GM21515 (cell line): ENCODE measurements around the gene CNPY1.
"Not testable (repeated sequence)": the region's sequence is repeated elsewhere in the genome, so short reads cannot be mapped to it uniquely, and the experiment has no call there.

ENCODE experiments used
- ATAC-seq: cut with Tn5 transposase; IDR thresholded peaks from one replicate; pipeline ENCODE4 v1.9.1; 2021; ENCODE audit not compliant: unreplicated experiment

The CNPY1 gene

DNA sequence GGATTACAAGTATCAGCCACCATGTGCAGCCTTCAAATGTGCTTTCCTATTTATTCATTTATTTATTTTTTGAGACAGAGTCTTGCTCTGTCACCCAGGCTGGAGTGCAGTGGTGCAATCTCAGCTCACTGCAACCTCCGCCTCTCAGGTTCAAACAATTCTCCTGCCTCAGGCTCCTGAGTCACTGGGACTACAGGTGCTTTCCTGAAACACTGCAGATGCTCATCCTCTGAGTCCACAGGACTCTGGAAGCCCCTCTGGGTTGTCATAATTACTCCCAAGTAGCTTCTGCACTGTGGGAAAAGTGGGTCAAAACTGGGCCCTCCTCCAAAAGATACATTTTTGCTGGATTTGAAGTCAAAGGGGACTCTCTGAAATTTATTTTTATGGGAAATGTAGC is at the start of gene CNPY1:
TSS of gene CNPY1 (minus strand) at position 111 of the 400 bp plus-strand sequence. CDS start 630 bp downstream, outside the sequence.
- not testable (repeated sequence) for ATAC-seq

DNA sequence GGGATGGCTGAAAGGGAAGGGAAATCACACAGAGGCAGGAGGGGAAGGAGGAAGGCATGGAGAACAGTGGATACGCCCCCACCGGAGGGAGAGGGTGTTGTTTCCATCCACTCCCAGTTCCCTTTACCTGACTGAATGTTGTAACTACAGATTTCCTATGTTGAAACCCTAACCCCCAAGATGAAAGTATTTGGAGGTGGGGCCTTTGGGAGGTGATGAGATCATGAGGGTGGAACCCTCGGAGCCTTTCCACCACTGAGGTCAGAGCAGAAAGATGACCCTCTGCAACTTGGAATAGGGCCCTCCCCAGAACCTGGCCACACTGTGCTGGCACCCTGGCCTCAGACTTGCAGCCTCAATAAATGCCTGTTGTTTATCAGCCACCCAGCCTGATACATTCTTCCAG is 48.6 kb upstream of the CNPY1 start:
- no peak for ATAC-seq

DNA sequence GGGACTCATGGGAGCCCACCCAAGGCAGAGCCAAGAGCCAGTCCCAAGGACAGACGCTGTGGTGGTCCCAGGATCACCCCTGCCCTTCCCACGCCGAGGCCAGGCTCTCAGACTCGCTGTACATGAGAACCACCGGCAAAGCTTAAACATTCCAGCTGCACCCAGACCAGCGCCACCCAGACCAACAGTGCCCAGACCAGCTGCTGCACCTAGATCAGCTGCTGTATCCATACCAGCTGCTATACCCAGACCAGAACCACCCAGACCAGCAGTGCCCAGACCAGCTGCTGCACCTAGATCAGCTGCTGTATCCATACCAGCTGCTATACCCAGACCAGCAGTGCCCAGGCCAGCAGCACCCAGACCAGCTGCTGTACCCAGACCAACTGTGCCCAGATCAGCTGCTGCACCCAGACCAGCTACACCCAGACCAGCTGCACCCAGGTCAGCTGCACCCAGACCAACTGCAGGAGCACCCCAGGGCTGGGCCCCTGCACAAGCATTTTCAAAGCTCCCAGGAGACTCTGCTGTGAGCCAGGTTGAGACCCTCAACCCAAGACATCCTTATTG is 47.9 kb upstream of the CNPY1 start:
- ATAC-seq: no peak

DNA sequence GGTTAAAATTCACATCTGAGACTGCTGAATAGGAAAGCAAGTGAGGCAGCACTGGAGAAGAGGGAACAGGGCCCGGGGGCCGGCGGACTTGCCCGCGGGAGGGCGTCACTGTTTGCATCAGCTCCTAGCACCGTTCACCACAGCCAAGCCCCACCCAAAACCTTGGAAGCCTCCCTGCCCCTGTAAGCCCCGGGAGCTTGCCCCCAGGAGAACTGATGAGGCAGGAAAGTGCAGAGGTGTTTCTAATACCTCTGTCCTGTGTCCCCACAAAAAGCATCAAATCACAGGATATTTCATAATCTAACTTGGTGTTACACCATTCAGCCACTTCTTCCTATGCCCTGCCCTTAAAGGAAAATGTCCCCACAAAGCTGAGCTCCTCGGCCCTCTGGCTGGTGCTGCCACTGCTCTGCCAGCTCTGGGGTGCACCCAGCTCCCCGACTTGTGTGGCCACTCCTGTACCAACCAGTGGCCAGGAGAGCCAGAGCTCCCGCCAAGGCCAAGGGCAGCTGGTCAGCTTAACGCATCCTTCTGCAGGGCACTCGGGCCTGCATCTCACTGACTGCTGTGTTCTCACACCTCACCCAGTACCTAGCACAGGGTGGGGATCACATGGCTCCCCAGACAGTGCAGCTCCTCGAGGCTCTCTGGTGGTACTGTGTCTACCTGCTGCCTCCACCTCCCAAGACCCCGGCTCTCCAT is 47.3 kb upstream of the CNPY1 start:
- ATAC-seq: no peak

DNA sequence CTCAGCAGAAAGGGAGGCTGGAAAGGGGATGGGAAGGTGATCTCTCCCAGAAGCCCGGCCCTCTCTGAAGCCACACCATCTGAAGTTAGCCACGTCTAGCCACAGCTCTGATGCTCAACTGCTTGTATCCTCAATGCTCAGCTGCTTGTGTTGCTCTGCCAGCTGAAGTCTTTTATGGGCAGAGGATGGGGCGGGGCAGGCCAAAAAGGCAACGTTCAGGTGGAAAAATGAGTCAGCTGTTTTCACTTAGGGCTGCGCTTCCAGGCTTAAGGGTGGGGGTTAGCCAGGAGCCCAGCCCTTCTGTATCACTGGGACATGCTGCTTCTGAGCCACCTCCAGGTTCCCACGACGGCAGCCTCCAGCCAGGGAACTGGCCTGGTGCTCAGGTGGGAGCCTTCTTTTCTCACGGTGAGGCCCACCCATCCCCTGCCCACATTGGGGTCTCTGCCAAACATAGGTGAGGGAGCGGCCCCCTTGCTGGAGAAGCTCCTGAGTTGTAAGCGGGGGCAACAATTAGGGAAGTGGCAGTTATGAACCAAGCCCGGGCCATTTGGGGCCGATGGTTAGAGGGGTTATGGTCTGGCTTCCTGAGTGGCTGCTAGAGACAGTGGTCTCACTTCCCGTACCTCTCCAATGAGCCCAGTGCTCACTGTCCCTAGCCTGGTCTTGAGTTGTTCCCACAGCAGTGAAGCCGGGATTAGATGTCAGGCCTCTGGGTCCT is 44.9 kb upstream of the CNPY1 start:
- ATAC-seq: no peak

DNA sequence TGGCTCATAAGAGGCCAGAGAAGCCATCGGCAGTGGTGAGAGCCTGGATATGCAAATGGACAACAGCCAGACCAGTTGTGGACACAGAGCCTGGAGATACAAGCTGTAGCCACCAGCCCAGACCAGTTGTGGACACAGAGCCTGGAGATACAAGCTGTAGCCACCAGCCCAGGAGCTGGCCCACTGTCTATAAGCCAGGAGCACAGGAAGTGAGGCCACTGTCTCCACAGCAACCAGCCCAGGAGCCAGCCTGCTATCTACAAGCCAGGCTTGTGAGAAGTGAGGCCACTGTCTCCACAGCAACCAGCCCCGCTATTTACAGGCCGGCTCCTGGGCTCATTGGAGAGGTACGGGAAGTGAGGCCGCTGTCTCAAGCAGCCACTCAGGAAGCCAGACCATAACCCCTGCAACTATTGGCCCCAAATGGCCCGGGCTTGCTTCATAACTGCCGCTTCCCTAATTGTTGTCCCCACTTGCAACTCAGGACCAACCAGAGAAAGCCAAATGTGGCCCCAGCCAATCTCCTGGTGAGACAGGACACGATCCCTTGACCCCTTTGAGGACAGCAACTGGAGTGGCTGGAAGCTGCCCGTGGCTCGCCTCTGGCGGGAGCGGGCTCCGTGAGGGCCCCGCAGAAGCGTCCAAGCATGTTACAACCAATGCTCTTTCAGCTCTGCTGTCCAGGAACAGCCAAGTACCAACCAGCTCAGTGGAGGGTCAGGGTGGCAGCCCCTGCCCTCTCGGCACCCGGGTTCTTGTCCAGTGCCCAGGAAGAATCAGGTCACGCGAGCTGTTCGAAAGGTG is 44.1 kb upstream of the CNPY1 start:
- no peak for ATAC-seq

DNA sequence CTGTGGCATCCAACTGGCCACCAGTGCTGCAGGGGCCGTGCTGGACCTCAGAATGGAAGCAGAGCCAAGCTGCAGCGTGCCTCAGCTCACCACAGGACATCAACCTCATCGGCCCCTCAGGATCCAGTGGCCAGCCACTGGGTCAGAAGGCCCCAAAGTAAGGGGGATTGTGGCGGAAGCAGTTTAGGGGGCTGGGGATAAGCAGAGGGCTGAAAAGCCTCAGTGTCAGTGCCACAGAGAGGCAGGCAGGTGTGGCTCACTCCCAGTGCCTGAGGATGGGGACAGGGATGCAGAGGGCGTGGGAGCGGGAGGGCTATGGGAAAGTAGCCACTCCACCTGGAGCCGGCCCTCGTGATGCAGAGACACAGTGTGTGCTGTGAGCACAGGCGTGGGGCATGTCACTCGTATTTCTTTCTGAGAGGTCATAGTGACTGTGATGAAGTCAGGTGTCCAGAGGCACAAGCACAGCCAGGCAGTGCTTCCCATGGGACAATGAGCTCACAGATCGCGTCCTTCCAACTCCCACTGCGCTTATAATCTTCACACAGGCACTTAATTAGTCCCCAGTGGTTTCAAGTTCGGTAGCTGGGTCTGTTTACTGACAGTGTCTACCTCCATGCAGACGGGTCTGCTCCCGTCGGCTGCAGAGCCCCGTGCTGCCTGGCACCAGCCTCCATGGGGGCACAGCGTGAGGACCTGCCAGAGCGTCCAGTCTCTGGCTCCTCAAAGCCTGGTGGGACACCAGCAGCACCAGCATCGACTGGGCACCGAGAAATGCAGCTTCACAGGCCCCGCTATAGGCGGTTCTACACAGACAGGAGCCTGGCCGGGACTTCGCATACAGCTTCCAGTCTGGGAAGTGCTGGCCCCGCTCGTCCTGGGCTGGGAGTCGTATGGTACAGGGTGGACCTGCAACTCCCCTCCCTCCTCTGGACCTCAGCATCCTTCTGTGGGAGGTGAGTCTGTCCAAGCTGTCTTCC is 42.9 kb upstream of the CNPY1 start:
- no peak for ATAC-seq

DNA sequence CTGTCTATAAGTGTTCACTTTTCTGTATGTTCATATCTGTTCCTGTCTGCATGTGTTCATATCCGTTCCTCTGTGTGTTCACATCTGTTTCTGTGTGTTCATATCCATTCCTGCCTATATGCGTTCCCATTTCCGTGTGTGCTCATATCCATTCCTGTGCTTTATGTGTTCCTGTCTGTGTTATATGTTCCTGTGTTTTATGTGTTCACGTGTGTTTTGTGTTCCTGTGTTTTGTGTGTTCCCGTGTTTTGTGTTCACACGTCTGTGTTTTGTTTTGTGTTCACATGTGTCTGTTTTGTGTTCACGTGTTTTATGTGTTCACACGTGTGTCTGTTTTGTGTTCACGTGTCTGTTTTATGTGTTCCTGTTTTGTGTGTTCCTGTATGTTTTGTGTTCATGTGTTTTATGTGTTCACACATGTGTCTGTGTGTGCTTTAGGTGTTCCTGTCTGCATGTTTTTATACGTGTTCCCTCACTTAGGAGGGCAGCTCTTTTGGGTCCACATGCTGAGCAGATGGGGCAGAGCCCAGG is 42.2 kb upstream of the CNPY1 start:
- ATAC-seq: no peak

DNA sequence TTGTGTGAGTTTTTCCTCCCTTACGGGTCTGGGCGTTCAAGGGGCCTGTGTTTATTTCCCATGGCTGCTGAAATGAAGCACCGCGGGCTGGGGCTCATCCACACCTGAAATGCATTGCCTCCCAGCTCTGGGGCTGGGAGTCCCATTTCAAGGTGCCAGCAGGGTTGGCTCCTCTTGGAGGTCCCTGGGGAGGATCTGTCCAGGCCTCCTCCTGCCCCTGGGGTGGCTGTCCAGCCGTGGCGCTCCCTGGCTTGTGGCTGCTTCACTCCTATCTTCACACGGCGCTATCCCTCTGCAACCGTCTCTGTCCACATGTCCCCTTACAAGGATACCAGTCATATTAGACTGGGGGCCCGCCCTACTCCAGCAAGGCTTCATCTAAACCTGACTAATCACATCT is 41.1 kb upstream of the CNPY1 start:
- ATAC-seq: no peak

DNA sequence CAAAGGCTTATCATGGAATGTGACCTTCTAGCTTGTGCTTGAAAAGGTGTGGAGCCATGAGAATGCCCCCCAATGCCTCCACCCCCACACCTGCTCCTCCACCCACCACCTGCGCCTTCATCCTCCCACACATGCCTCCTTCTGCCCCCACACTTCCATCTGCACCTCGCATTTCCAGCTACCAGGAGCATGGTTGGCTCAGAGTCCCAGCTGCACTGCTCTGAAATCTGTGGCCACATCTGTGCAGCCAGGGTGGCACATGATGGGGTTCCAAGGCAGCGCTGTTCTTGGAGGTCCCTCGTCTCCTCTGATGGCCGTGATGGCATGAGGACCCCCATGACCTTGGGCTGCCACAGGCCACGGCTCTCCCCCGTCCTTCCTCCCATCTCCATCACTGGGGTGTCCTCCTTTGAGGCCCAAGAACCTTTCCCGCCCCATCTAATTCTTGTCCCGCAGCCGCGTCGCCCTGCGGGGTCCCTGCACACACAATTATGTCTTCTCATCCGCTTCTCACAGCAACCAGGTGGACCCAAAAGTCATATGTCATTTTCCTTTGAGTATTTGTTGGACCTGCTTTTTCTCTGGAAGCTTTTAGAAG is 40.6 kb upstream of the CNPY1 start:
- no peak for ATAC-seq

DNA sequence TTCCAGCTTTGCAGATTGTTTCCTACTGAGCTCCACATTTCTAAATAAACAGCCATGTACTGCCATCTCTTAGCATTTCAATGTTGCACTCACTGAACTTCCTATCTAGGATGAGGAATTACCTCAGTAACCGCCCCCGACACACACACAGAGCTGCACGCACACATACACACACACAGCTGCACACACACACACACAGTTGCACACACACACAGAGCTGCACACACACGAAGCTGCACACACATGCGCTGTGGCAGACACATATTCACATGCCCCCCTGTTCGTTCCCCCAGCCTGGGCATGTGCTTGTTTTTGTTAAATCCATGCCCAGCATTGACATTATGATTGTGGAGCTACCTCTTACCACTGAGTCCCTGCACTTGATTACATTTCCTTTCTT is 39.6 kb upstream of the CNPY1 start:
- no peak for ATAC-seq

DNA sequence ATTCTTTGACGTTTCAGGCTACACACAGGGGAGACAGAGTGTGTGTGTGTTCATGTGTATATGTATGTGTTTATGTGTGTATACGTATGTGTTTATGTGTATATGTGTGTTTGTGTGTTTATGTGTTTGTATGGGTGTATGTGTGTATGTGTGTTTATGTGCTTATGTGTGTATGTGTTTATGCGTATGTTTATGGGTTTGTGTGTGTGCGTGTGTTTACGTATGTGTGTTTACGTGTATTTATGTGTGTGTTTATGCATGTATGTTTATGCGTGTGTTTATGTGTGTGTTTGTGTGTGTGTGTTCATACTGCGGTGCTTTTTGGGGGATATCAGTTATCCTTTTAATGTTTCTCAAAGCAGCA is 39.2 kb upstream of the CNPY1 start:
- ATAC-seq: no peak

DNA sequence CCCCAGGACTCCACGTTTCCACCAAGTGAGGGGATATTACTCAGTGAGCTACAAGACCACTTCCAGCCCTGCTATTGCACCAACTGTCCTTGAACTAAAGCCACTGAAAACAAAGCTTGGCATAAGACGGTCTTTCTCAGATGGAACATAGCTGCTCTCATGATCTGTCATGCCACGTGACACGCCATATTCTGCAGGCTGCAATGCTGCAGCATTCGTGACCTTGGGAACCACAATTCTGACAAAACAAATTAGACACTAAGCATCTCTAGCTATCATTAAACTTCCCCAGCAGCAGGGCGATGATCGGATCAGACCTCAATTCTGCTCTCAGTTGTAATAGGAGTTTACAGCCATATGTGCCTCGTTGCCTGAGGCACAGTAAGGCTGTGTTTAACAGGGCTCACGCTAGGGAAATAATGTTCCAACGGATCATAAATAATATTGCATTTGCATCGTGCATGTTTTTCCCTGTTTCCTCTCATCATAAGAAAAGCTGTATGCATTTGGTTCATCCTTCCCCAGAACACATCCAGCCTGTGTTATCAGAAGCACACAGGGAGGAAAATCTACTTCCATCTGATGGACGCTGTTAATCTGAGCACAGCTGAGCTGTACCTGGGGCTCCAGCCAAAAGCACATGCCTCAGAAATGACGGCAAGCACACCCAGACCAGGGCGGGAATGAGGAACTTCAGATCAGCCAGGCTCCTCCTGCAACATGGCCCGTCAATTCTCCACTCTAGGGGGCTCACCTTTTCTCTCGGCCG is 38.6 kb upstream of the CNPY1 start:
- no peak for ATAC-seq

DNA sequence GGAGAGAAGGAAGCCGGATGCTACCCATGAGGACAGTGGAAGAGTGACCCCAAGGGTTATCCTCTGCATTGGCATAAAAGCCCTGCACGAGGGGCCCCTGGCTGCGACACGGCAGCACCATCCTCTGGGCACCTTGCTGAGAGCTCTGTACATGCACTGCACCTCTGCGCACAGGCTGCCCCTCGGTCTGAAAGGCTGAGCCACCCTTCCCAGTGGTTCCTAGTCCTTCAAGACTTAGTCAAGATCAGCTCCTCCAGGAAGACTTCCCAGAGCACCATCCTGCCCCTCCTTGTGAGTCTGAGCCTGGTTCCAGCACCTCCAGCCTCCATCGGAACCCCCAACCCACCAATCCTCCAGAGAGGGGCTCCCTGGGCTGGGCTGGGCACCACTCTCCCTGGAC is 37.9 kb upstream of the CNPY1 start:
- ATAC-seq: no peak

DNA sequence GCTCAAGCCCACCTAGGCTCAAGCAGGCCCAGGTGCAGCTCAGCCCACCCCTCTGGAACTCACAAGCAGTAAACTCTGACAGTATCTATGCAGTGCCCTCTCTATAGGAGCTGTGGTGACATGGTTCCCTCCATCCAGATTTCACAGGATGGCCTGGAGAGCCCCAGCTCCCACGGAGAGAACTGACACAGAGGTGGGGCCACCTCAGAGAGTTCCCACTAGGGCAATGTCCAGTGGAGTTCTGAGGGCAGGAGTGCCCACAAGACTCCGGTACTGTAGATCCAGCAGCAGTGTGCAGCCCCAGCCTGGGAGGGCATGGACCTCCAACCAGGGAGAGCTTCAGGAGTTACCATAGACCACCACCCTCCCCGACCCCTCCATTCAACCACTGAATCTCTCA is 37.3 kb upstream of the CNPY1 start:
- no peak for ATAC-seq

DNA sequence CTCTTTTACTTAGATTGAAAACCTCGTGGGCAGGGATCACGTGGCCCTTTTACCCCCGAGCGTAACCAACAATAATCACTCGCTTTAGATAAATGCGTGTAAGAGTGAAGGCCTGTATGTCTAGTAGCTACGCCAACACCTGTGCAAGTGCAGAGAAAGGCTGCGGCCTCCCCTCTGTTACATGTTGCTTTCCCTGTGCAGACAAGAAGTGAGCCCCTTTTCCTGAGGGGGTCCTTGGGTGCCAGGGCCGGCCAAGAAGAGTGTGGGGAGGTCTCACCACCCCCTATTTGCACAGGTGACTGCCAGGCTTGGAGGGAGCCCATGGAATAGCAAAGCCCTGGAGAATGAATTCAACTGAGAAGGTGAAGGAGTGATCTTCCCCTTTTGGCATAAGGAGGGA is 35.6 kb upstream of the CNPY1 start:
- ATAC-seq: no peak

DNA sequence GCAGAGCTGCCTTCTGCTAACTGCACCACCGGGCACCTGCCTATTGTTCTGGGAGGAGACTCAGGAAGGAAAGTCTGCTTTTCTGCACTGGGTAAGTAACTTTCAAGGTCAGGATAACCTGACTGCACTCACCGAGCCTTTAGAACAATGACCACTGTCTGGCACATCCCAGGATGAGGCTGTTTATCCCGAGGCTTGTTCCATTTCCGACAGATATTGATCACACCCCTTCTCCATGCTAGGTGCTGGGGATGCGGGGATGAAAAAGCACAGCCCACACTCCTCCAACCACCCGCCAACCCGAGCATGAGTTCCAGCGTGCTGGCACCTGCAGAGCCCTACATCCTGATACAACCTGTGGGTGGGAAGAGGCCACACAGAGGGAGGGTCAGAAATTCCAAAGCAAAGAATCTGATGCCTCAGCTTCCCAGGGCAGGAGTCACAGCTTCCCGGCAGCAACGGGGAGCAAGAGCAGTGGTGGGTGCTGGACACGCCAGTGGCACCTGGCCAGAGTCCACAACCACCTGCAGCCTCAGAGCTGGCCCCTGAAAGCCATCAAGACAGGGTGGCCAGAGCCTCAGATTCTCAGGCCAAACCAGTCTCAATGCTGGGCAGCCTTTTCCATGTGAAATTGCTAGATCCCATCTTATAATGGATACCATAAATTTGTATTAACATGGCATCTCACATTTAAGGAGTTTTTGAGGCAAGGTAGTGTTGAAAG is 34.9 kb upstream of the CNPY1 start:
- ATAC-seq: no peak

DNA sequence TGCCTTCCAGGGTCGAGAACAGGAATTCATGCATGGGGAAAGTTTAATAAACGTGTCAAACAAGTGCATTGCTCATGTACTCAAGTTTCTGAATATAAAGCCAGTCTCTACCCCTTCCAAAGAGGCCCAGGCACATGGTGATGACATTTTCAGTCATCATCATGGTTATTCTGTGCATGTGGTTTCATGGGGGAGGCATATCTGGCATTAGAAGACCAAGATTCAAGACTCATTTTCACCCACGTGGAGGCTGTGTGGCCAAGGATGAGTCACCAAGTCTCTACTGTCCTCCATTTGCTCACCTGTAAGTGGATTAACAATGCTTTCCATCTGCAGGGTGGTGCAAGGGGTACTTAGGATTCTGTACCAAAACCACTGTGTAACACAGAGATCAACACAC is 34.0 kb upstream of the CNPY1 start:
- no peak for ATAC-seq
